CD4-positive, alpha-beta T cell treated with Interleukin-4 for 4 hours (primary cell): ENCODE measurements around the gene AFG3L2.

Source experiments
- DNase-seq: peaks from one replicate; pipeline ENCODE4 v3.0.0-alpha.2; 2020

The AFG3L2 gene

DNA sequence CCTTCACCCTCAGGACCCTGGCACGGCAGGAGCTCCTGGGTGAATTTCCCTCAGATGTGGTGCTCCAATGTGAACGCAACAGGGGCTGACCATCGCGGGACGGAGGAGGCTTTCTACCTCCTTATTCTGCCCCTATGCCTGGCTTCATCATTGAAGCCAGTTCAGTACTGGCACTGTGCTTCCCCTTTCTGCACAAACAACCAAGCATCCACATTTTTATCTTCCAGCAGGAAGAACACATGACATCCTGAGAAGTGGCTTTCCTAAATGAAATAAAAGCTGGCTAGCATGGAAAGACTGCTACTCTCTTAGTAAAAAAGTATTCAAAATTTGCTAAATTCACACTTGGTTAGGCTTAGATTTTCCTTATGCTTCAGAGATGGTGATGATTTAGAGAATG lies 24.8 kb downstream of the AFG3L2 start:
- DNase-seq = no peak

DNA sequence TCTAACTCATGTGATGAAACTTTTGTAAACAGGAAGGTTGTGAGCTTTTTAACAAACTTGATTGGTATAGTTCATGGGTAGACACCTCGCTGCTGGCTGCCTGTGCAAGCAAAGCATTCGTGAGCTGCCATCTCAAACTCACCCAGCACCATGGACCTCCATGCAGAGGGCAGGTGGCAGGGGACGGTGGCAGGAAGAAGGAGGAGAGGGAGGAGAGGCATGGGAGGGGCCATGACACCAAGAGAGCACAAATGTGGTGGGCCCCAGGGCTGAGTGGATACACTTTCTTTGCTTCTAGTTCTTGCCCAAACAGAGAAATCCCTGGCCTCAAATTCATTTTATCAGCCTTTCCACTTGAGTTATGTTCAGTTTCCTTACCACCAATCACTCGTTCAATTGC lies 29.1 kb downstream of the AFG3L2 start:
- DNase-seq = no peak

DNA sequence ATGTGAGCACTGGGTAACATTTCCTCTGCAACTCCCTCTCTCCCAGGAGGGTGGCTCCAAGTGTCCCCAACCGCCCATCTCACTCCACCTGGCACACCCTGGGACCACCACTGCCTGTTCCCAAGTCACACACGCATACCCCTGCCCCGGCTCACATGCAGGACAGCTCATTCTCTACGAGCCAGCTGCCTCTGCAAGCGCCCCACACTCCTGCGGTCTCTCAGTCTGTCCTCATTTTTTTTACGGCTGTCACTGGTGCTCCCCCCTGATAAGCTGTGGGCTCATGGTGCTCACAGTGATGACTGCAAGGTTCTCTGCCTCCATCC lies 30.8 kb downstream of the AFG3L2 start:
- no peak for DNase-seq

DNA sequence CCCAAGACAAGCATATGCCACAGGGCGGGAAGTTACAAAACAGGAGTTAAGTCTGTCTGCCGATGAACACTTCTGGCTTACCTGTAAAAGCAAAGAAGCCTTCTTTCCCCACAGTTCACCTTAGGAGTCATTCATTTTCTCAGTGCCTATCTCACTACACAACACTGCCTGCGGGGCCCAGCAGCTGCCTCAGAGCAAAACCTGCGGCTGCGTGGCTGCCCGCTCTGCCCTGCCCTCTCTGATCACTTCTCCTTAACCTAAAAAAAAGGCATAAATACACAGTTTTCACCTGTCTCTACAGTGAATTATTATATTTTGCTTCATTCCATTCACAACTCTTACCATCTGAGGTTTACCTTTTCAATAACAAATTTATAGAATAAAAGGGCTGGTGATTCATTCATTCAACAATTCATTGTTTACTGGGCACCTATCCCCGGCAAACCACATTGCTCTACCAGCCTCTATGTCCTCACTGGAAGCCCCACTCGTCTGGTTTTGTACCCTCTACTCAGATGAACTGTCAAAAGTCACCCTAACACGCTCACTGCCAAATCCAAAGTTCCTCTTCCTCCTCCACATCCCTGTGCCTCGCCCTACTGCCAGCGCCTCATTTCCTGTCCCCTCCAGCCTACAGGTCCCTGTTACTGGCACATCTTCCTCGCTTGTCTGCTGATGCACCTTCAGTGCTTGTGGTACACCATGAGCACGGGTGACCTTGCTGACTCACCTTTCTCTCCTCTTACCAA lies 31.4 kb downstream of the AFG3L2 start:
- no peak for DNase-seq

DNA sequence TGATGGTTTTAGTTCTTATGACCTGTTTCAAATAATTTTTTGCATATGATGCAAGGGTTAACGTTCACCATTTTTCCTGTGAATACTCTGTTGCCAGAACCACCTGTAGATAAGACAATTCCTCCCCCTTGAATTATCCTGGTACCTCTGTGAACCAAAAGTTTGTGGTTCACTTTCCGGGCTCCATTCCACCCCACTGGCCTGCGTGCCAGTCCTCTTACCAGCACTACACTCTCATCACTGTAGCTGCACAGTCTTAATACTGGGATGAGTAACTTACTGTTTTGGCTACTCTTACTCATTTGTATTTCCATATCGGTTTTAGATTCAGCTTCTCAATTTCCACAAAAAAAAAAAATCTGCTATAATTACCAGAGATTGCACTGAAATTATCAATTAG lies 34.4 kb downstream of the AFG3L2 start:
- no peak for DNase-seq

DNA sequence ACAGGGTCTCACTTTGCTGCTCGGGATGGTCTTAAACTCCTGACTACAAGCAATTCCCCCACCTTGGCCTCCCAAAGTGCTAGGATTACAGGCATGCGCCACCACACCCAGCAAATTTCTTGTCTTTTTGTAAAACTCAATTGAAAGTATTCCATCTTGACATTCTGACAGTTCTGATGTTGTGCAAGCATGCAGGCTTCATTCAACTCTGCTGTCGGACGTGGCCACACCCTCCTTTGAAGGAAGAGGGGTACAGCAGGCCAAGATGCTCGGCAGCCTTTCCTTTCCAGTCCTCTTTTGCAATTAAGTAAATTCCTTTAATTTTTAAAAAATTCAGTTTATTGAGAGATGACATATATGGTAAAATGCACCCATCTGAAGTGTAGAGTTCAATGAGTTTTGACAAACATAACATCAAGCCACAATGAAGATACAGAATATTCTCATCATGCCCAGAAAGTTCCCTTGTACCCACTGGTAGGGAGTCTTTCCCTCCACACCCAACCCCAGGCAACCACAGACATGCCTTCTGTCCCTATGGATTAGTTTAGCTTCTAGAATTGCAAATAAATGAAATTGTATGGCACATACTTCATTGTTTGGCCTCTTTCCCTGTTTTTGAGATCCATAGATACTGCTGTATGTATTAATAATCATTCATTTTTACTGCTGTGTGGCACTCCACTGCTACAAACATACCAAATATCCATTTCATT lies 35.9 kb downstream of the AFG3L2 start:
- no peak for DNase-seq

DNA sequence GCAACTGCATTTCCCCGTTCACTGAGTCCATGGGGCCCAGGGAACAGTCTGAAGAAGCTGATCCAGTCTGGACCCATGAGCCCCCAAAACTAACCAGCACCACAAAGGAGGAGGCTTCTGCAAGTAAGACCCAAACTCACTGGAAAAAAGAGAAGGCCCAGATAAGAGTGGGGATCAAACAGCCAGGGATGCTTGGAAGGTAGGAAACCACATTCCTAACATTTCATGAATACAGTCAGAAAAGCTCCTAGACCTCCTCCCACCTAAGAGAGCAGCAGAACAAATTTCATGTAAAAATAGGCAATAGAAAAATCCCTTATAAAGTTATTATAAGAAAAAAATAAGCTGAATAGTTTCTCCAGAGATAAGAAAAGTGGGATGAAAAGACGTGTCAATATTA lies 38.6 kb downstream of the AFG3L2 start:
- no peak for DNase-seq

DNA sequence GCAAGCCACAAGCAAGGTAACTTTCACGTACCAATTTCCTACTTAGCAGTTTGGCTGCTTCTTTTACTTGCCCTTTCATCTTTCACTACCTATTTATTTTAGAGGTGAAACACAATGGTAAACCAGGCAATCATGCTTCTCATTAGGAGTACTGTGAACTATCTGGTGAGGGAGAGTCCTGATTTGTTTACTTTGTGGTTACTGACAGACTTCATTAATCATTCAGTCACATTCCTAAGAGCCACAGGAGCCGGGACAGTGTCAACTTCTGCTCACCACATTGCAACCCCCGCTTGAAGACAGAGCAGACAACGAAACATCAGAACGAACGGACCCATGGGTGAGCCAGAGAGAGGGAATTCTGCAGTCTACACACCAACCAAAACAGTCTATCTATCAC lies 40.1 kb downstream of the AFG3L2 start:
- DNase-seq = no peak

DNA sequence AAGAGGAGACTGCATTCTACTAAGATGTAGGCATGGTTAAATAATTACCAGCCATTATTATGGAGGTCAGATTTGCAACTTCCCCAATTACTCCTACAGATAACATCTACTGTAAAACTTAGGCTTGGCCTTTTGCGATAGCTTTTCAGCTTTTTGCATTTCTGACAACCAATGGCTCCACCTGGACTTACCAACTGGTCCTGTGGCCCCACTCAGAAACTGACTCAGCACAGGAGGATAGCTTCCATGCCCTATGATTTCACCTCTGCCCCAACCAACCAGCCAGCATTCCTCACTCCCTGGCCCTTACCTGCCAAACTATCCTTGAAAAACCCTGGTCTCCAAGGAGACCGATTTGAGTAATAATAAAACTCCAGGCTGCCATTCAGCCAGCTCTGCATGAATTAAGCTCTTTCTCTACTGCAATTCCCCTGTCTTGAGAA lies 40.8 kb downstream of the AFG3L2 start:
- DNase-seq = no peak

DNA sequence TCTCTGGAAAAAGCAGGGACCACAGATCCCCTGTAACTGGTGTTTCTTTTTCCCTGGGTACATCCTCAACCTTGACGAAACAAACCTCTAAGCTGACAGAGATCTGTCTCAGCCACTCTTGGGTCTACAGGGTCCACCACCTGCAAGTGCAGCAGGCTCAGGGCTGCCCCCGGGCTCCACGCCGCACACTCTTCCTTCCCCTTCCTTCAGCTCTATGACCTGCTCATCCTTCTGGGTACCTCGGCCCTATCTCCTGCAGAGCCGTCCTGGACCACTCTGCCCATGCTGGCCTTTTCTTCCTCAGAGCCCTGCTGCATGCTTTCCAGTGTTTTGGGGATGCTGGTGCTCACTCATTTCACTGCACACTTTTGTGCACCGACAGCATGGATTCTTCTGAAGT lies 41.5 kb downstream of the AFG3L2 start:
- no peak for DNase-seq

DNA sequence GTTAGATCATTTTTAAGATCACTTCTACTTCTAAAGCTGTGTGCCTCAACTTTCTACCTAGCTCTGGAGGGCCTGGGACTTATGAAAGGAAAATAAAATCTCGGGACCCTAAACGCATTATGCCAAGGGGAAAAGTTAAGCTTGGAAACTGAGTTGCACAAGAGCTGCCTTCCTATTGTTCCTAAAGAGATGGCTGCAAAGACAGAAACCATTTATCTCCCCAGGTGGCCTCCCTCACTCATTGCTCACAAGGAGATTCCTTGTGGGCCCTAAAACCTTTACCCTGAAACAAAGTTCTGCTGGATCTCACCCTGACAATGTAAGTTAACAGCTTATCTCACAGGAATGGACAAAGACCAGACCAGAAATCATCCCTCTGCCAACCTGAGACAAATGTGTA lies 42.2 kb downstream of the AFG3L2 start:
- no peak for DNase-seq

DNA sequence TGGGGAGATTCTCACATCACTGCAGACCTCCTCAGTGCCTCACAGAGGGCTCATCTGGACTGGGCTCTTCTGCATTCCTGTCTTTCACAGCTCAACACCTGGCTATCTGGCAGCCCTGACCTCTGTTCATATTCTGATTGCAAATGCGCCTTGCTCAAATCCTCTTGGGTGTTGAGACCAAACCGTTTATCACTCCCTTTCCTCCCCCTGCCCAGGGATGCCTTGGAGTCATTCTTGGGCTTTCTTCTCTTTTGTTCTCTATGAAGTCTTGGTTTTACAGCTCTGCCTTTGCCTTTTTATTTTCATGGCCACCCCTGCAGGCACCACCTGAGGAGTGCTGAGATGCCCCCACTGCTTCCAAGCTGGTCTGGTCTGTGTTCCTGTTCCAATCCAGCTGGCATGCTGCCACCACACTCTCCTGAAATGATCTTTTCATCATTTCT lies 42.6 kb downstream of the AFG3L2 start:
- no peak for DNase-seq

DNA sequence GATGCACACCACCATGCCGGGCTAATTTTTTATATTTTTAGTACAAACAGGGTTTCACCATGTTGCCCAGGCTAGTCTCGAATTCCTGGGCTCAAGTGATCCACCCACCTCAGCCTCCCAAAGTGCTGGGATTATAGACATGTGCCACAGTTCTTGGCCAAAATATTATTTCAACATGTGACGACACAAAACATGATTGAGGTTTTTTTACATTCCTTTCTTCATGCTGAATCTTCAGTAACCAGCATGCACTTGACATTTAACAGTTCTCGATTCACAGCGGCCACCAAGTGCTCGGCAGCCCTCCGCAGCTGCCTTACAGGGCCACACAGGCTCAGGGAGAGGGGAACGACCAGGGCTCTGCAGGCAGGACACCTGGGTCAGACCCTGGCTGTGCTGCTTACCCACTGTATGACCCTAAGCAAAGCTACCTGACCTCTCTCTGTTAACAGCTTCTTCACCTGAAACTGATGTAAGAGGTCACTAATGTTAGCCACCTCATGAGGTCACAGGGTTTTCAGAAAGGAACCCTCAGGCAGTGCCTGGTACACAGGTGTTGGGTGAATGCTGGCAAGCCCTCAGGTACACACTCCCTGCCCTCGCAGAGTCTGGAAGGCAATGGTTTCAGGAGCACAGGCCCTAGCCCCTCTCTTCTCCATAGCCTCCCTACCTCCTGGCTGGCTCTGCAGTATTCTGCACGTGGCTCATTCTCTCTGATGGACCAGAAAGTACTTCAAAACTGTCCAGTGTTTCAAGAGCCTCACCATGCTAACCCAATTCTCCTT lies 43.3 kb downstream of the AFG3L2 start:
- DNase-seq = no peak

DNA sequence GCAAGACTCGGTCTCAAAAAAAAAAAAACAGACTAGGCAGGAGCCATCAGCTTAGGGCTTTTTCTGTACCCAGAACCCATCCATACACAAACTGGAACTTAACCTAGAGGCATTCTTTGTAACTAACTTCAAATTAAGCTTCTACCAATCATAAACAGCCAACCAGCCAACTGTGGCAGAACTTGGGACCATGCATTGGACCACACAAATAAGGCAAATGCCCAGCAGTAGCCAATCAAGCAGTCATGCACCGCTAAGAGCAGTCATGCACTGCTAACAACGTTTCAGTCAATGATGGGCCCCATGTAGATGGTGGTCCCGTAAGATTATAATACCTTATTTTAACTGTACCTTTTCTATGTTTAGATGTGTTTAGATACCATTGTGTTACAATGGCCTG lies 46.3 kb downstream of the AFG3L2 start:
- DNase-seq = no peak

DNA sequence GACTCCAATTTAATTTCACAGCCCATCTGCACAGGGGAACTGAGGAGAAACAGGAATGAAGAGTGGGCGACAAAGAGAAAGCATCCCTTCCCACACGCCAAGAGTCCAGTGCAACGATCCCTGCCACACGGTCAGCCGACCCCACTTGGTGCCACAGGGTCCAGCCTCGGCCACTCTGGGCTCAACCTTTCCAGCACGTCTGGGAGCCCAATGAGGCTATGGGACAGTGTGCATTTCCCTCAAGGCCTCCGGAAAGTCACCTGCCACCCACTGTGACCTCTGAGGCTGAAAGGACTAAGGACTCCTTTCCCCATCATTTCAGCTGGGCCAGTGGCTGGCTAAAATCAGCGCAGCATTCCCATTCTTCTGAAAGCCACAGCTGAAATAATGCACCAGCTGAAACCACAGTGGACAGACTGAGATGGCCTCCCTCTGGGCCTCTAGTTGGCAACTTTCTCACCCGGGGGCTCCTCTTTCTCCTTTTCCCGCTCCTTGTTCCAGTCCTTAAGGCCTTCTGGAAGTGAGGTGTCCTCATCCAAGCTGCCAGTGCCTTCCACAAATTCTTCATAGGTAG lies 47.8 kb downstream of the AFG3L2 start:
- no peak for DNase-seq

DNA sequence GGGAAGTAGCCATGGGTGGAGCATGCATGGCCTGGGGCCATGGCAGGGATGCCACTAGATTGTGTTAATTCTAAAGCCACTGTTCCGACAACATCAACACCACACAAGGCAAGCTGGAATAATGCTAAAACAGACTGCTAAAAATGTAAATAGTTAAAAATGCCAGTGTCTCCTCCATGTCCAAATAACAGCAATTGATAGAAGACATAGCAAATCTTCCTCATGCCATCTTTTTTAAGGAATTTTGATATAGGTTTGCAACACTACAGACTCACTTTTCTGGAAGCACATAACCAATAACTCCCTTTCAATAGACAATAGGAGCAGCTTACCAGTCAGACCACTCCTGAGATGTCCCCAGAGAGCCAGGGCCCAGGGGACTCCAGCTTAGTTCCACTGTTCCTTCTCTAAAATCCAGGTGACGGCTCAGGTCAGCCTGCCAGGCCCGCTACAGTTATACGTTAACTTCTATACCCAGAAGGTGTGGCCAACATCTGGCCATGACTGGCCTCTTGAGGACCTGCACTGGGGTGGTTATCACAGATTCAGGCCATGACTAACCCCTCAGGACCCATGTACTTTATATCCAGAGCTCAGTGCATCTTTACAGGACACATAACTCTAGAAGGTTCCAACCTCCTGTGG lies 48.7 kb downstream of the AFG3L2 start:
- DNase-seq = no peak

DNA sequence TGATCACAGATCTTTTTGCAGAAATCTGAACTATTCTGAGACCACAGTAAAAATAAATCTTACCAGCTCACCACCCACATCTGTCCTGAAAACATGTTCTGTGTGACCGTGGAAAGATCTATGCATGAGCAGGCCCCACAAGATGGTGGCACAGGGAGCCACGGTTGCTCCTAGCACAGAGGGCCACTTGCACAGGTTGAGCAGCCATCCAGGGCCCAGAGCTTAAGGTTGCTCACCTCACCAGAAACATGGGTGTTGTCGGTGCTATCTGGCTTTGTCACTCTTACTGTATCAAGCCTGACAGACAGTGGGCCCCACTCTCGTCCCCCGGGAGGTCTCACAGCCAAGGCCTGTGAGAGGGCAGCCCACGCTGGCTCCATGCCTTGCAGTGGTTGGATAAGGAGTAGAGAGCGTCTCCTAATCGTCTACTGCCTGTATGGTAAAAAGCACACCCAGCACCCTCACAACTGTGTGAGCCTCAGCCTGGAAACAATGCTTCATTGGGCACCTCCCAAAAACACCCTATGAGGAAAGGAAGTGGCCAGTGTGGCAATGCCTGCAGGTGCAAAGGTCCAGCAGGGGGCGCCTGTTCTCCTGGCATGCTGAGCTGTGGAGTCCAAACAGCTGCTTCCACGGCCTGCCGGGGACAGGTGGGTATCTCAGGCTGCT lies 49.4 kb downstream of the AFG3L2 start:
- DNase-seq = peak; percentile 59

DNA sequence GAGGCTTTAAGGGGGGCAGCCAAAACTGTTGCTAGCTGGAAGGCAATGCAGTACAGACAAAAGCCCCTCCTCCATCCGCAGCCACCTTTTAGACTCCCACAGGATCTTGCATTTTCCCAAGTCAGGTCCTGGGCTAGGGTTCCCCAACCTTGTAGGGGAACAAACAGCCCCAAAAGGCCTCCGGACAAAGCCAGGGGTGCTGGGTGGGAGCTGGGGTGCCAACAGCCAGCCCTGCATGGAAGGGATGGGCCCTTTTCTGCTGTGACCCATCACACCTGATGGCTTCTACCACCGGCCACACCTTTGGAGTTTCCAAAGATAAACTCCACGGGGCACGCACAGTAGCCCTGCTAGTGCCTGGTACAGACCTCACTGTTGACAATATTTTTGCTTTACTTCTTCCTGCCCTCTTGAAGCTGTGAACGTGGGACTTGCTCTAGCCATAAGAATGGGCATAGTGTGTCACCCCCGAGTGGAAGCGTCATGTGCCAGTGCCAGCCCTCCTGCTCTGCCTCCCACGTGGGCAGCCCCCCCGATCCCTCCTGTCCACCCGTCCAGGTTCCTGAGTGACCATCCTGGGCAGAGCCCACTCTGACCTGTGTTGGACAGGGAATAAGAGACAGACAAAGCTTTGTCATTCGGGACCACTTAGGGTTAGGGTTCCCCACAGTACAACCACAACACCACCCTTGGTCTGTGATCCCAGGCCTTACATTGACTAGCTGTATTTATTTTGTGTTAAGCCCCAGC lies 50.1 kb downstream of the AFG3L2 start:
- DNase-seq = no peak

DNA sequence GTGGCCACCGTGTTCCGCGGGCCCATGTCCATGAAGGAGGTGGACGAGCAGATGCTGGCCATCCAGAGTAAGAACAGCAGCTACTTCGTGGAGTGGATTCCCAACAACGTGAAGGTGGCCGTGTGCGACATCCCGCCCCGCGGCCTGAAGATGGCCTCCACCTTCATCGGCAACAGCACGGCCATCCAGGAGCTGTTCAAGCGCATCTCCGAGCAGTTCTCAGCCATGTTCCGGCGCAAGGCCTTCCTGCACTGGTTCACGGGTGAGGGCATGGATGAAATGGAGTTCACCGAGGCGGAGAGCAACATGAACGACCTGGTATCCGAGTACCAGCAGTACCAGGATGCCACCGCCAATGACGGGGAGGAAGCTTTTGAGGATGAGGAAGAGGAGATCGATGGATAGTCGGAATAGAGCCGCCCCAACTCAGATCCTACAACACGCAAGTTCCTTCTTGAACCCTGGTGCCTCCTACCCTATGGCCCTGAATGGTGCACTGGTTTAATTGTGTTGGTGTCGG lies 51.2 kb downstream of the AFG3L2 start:
- no peak for DNase-seq

DNA sequence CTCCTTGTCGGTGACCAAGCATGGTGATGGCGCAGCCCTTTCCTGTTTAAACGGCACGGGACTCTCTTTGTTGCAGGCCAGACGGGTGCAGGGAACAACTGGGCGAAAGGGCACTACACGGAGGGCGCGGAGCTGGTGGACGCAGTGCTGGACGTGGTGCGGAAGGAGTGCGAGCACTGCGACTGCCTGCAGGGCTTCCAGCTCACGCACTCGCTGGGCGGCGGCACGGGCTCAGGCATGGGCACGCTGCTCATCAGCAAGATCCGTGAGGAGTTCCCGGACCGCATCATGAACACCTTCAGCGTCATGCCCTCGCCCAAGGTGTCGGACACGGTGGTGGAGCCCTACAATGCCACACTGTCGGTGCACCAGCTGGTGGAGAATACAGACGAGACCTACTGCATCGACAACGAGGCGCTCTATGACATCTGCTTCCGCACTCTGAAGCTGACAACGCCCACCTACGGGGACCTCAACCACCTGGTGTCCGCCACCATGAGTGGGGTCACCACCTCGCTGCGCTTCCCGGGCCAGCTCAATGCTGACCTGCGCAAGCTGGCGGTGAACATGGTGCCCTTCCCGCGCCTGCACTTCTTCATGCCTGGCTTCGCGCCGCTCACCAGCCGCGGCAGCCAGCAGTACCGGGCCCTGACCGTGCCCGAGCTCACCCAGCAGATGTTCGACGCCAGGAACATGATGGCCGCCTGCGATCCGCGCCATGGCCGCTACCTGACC lies 51.9 kb downstream of the AFG3L2 start:
- DNase-seq = no peak

DNA sequence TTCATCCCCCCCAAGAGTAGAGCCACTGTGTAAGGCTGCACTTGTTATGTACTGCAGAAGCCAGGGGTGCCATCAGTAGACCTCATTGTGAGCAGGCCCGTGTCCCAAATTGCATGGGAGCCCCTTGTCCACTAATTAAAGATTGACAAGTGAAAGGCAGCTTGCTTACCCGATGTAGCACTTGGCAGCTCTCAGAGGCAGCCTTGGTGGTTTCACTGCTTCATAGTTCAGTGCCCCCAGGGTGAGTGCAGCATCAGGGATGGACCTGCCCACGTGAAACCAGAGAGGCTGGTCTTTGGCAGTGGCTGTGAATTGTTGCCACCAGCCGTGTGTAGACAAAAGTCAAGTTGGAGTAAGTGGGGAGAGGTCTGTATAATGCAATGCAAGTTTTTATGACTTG lies 55.7 kb downstream of the AFG3L2 start:
- no peak for DNase-seq
